Globus pallidus (tissue), 1 donor: ENCODE measurements around the gene TMEM63B.

ENCODE experiments used
- DNase-seq: peaks from one replicate; pipeline ENCODE4 v3.0.0-alpha.2; 2015; ENCODE audit warnings: low spot score

TMEM63B gene

GRCh38 chr6:44117397-44118128 is 9.8 kb upstream of the TMEM63B start:
- no peak for DNase-seq

GRCh38 chr6:44119704-44120262 is 7.6 kb upstream of the TMEM63B start:
- no peak for DNase-seq

GRCh38 chr6:44120692-44121443 is 6.5 kb upstream of the TMEM63B start:
- DNase-seq = no peak

- DNase-seq = no peak
Observed at GRCh38 chr6:44122801-44123200, 4.6 kb upstream of the TMEM63B start.

GRCh38 chr6:44123544-44123943 is 3.8 kb upstream of the TMEM63B start:
- no peak for DNase-seq

GRCh38 chr6:44126320-44127149 is 819 bp upstream of the TMEM63B start:
- DNase-seq = peak; percentile 20

GRCh38 chr6:44128020-44128917 is 915 bp downstream of the TMEM63B start:
- peak; percentile 29 for DNase-seq

GRCh38 chr6:44129841-44130322 is 2.5 kb downstream of the TMEM63B start:
- no peak for DNase-seq

GRCh38 chr6:44131892-44132291 is 4.5 kb downstream of the TMEM63B start:
- no peak for DNase-seq

GRCh38 chr6:44132476-44132875 is 5.1 kb downstream of the TMEM63B start:
- no peak for DNase-seq

- peak; percentile 73 for DNase-seq
Observed at GRCh38 chr6:44133003-44133931, 5.9 kb downstream of the TMEM63B start.

GRCh38 chr6:44133981-44134711 is 6.8 kb downstream of the TMEM63B start:
- no peak for DNase-seq

GRCh38 chr6:44135173-44135758 is 7.9 kb downstream of the TMEM63B start:
- no peak for DNase-seq

- DNase-seq = no peak
Observed at GRCh38 chr6:44135875-44136274, 8.5 kb downstream of the TMEM63B start.

- no peak for DNase-seq
Observed at GRCh38 chr6:44138717-44139350, 11.5 kb downstream of the TMEM63B start.

GRCh38 chr6:44139351-44139743 is 12.0 kb downstream of the TMEM63B start:
- DNase-seq = no peak

- no peak for DNase-seq
Observed at GRCh38 chr6:44142835-44143234, 15.5 kb downstream of the TMEM63B start.

- no peak for DNase-seq
Observed at GRCh38 chr6:44143731-44144130, 16.4 kb downstream of the TMEM63B start.
